GM12874 (cell line): ENCODE results near the gene CMIP.

Experiments used
- CTCF ChIP-seq: IDR thresholded peaks from 2 replicates; pipeline ENCODE4 v1.5.1; 2011; ENCODE audit warnings: low read depth, mild to moderate bottlenecking, control low read depth, low read length, moderate library complexity; ENCODE audit not compliant: insufficient read depth

The CMIP gene

GRCh38 chr16:81666113-81666512, 221.5 kb downstream of the CMIP start:
- no peak for TF ChIP-seq CTCF

- TF ChIP-seq CTCF = no peak
These were observed 223.9 kb downstream of the CMIP start for GRCh38 chr16:81668243-81669097.

- no peak for TF ChIP-seq CTCF
These were observed 225.1 kb downstream of the CMIP start for GRCh38 chr16:81669473-81670350.

- no peak for TF ChIP-seq CTCF
These were observed 227.4 kb downstream of the CMIP start for GRCh38 chr16:81671738-81672597.

GRCh38 chr16:81673432-81673831, 228.8 kb downstream of the CMIP start:
- no peak for TF ChIP-seq CTCF

- TF ChIP-seq CTCF = no peak
These were observed 231.1 kb downstream of the CMIP start for GRCh38 chr16:81675662-81676061.
